NCI-H524 treated with DMSO at 0.1 percent for 48 hours (cell line): ENCODE data around the gene TMEM63A.

Experiments used
- DNase-seq: peaks from one replicate; lab custom pipeline; 2025; lab: John Stamatoyannopoulos, UW

Gene TMEM63A

GRCh38 chr1:225885336-225885735, 3.2 kb upstream of the TMEM63A start:
- no peak for DNase-seq

- DNase-seq = no peak
These were observed 1.6 kb upstream of the TMEM63A start for GRCh38 chr1:225883616-225884265.

- DNase-seq = no peak
These were observed 775 bp upstream of the TMEM63A start for GRCh38 chr1:225882694-225883615.

GRCh38 chr1:225881081-225881958, 860 bp downstream of the TMEM63A start:
- no peak for DNase-seq

GRCh38 chr1:225880636-225881035, 1.5 kb downstream of the TMEM63A start:
- no peak for DNase-seq

- DNase-seq = no peak
These were observed 2.0 kb downstream of the TMEM63A start for GRCh38 chr1:225880222-225880588.

GRCh38 chr1:225879521-225880221, 2.5 kb downstream of the TMEM63A start:
- DNase-seq = no peak

- DNase-seq = no peak
These were observed 3.9 kb downstream of the TMEM63A start for GRCh38 chr1:225878282-225878681.

- DNase-seq = no peak
These were observed 4.6 kb downstream of the TMEM63A start for GRCh38 chr1:225877580-225877979.

GRCh38 chr1:225876900-225877510, 5.2 kb downstream of the TMEM63A start:
- no peak for DNase-seq

GRCh38 chr1:225875044-225875815, 7.0 kb downstream of the TMEM63A start:
- no peak for DNase-seq

GRCh38 chr1:225874431-225874830, 7.7 kb downstream of the TMEM63A start:
- no peak for DNase-seq

- DNase-seq = no peak
These were observed 8.8 kb downstream of the TMEM63A start for GRCh38 chr1:225873281-225873850.

GRCh38 chr1:225872075-225872430, 10.1 kb downstream of the TMEM63A start:
- no peak for DNase-seq

GRCh38 chr1:225871359-225872074, 10.7 kb downstream of the TMEM63A start:
- DNase-seq = no peak

GRCh38 chr1:225870911-225871310, 11.3 kb downstream of the TMEM63A start:
- no peak for DNase-seq

- no peak for DNase-seq
These were observed 13.4 kb downstream of the TMEM63A start for GRCh38 chr1:225868631-225869330.

- no peak for DNase-seq
These were observed 15.2 kb downstream of the TMEM63A start for GRCh38 chr1:225866981-225867380.
